HepG2 (cell line): Measurements from ENCODE around the gene MAP2K3. TPM values are rescaled to one million over a fixed set of nuclear protein-coding genes. Genes with fewer than 3 reads are reported as not detected.
A peak's percentile ranks its signal among the peaks of the same experiment; 100 is the strongest.

Experiments used
- ATAC-seq: fragments of 200-7000 bp; cut with Tn5 transposase; 3 replicates; pipeline ENCODE4 v1.9.1; 2020; ENCODE audit warnings: mild to moderate bottlenecking, moderate library complexity
- BruUV-seq: library from RNA; stranded (reverse); fragments of 400-500 nt; replicated peaks from 2 replicates; lab custom pipeline; 2021; lab: Mats Ljungman, UMichigan
- CTCF ChIA-PET: fragments of 300-600 bp; formaldehyde crosslinking; extraction: SDS; loops from one replicate; lab custom pipeline; 2021; ENCODE audit warnings: low total read pairs, inconsistent platforms, low intra/inter-chr PET ratio; lab: Yijun Ruan, JAX
- POLR2A ChIA-PET: fragments of 350-600 bp; sonication (Branson Sonifier 250); formaldehyde crosslinking; loops from one replicate; lab custom pipeline; 2020; ENCODE audit warnings: antibody characterized with exemption, inconsistent platforms; lab: Yijun Ruan, JAX
- DNase-seq: peaks from one replicate; pipeline ENCODE4 v3.0.0-alpha.2; 2015; ENCODE audit warnings: low spot score
- FAIRE-seq: peaks from 3 replicates; lab custom pipeline; 2011; peaks lifted over from hg19 to GRCh38; lab: Jason Lieb, UNC
- H2AFZ ChIP-seq: one replicate; pipeline ENCODE4 v1.6.1; 2011; ENCODE audit warnings: low read length, inconsistent platforms
- H3K27ac ChIP-seq: fragments of 300-600 bp; 3 replicates; pipeline ENCODE4 v1.8.0; 2011; ENCODE audit warnings: mixed run types, mild to moderate bottlenecking, mixed read lengths, low read length, inconsistent platforms; ENCODE audit not compliant: insufficient read depth; ENCODE audit errors: extremely low read length
- H3K27me3 ChIP-seq, 2 experiments: fragments of 200-600 bp in 1 of 2; 2 replicates in 1 of 2; 3 replicates in 1 of 2; pipeline versions ENCODE4 v1.6.0 to v1.8.0; 2011; ENCODE audit warnings: low read length in 2 of 2, mild to moderate bottlenecking in 2 of 2, moderate library complexity in 2 of 2, inconsistent platforms in 1 of 2; ENCODE audit not compliant: insufficient read depth in 2 of 2, control insufficient read depth in 1 of 2
- H3K36me3 ChIP-seq, 2 experiments: fragments of 200-600 bp in 1 of 2; replicated peaks in 1 of 2; 2 replicates in 1 of 2; 3 replicates in 1 of 2; pipeline versions ENCODE4 v1.5.1 to v1.8.0; 2011; ENCODE audit warnings: low read length in 2 of 2, inconsistent platforms in 1 of 2; ENCODE audit not compliant: insufficient read depth in 2 of 2, control insufficient read depth in 1 of 2
- H3K4me1 ChIP-seq: 2 replicates; pipeline ENCODE4 v1.5.1; 2012; ENCODE audit warnings: low read length, inconsistent platforms; ENCODE audit not compliant: insufficient read depth
- H3K4me2 ChIP-seq: 2 replicates; pipeline ENCODE4 v1.6.0; 2011; ENCODE audit warnings: low read depth, low read length, inconsistent platforms
- H3K4me3 ChIP-seq, 3 experiments: fragments of 200-600 bp in 1 of 3; sonication (generic), shearing (Covaris generic) in 1 of 3; replicated peaks in 1 of 3; 2 replicates each; pipeline ENCODE4 v1.5.1; 2011 to 2016; ENCODE audit warnings: low read length in 3 of 3, inconsistent platforms in 2 of 3, low read depth in 2 of 3, mild to moderate bottlenecking in 2 of 3, control low read depth in 1 of 3, mixed read lengths in 1 of 3; ENCODE audit not compliant: insufficient read depth in 1 of 3
- H3K79me2 ChIP-seq: one replicate; pipeline ENCODE4 v1.6.1; 2011; ENCODE audit warnings: low read length, inconsistent platforms; ENCODE audit not compliant: insufficient read depth
- H3K9ac ChIP-seq: 2 replicates; pipeline ENCODE4 v1.6.0; 2011; ENCODE audit warnings: mild to moderate bottlenecking, low read depth, low read length, inconsistent platforms; ENCODE audit not compliant: insufficient read depth
- H3K9me3 ChIP-seq: 2 replicates; pipeline ENCODE4 v1.5.1; 2012; ENCODE audit warnings: mild to moderate bottlenecking, low read length
- H4K20me1 ChIP-seq: 2 replicates; pipeline ENCODE4 v1.6.0; 2011; ENCODE audit warnings: inconsistent platforms, mild to moderate bottlenecking, low read length, moderate library complexity; ENCODE audit not compliant: insufficient read depth
- CEBPB ChIP-seq: IDR thresholded peaks from 2 replicates; pipeline ENCODE4 v1.6.1; 2011; ENCODE audit warnings: low read depth, low read length, improper control_type of control experiment, borderline replicate concordance
- GATAD2A ChIP-seq: IDR thresholded peaks from 2 replicates; pipeline ENCODE4 v1.6.1; 2016
- HMGA1 ChIP-seq: sonication (generic); formaldehyde crosslinking; conservative IDR thresholded peaks from 2 replicates; pipeline ENCODE4 v1.4.0; 2020; ENCODE audit warnings: missing genetic modification reagents
- ISX ChIP-seq: sonication (generic); formaldehyde crosslinking; conservative IDR thresholded peaks from 2 replicates; pipeline ENCODE4 v1.5.0; 2020; ENCODE audit warnings: missing genetic modification reagents
- KMT2B ChIP-seq: IDR thresholded peaks from 2 replicates; pipeline ENCODE4 v1.6.1; 2016; ENCODE audit warnings: missing genetic modification reagents, missing compliant biosample characterization
- MIXL1 ChIP-seq: IDR thresholded peaks from 2 replicates; pipeline ENCODE4 v1.6.1; 2016
- NRL ChIP-seq: sonication (generic); formaldehyde crosslinking; IDR thresholded peaks from 2 replicates; pipeline ENCODE4 v1.5.0; 2020; ENCODE audit warnings: missing genetic modification reagents, mild to moderate bottlenecking, moderate library complexity, borderline replicate concordance
- PHF21A ChIP-seq: sonication (generic); formaldehyde crosslinking; IDR thresholded peaks from 2 replicates; pipeline ENCODE4 v1.5.0; 2020; ENCODE audit warnings: mild to moderate bottlenecking, missing genetic modification reagents
- RELA ChIP-seq: sonication (generic); formaldehyde crosslinking; IDR thresholded peaks from 2 replicates; pipeline ENCODE4 v1.4.0; 2020; ENCODE audit warnings: missing genetic modification reagents
- TCF7L2 ChIP-seq: IDR thresholded peaks from 2 replicates; pipeline ENCODE4 v1.6.1; 2011; ENCODE audit warnings: mild to moderate bottlenecking, low read depth, low read length, moderate library complexity
- THYN1 ChIP-seq: sonication (generic); formaldehyde crosslinking; IDR thresholded peaks from 2 replicates; pipeline ENCODE4 v1.8.1; 2023; ENCODE audit warnings: low read depth, mild to moderate bottlenecking, moderate library complexity, missing genetic modification reagents, borderline replicate concordance
- ZNF33B ChIP-seq: sonication (generic); formaldehyde crosslinking; IDR thresholded peaks from 2 replicates; pipeline ENCODE4 v1.5.1; 2020; ENCODE audit warnings: mild to moderate bottlenecking, missing genetic modification reagents
- ZNF446 ChIP-seq: sonication (generic); formaldehyde crosslinking; IDR thresholded peaks from 2 replicates; pipeline ENCODE4 v1.5.0; 2020; ENCODE audit warnings: mild to moderate bottlenecking, missing genetic modification reagents
- ZNF550 ChIP-seq: sonication (generic); formaldehyde crosslinking; IDR thresholded peaks from 2 replicates; pipeline ENCODE4 v1.4.0; 2020; ENCODE audit warnings: mild to moderate bottlenecking, missing genetic modification reagents, borderline replicate concordance
- ZNF660 ChIP-seq: sonication (generic); formaldehyde crosslinking; IDR thresholded peaks from 2 replicates; pipeline ENCODE4 v1.5.1; 2020; ENCODE audit warnings: mild to moderate bottlenecking, low read depth, missing genetic modification reagents, borderline replicate concordance
- WGBS: methylation state at CpG from one replicate; pipeline ENCODE4 v1.1.6; 2017; ENCODE audit warnings: low lambda C conversion rate; 5-methylcytosine and 5-hydroxymethylcytosine counted together
- in situ Hi-C: cut with HindIII; loops from 2 replicates; pipeline ENCODE4 v1.10.0; 2017; ENCODE audit warnings: low pct_unique_long_range_greater_than_20kb; ENCODE audit not compliant: extremely low pct_ligation_motif_present
- intact Hi-C: fragments of 100-400 bp; cut with micrococcal nuclease; formaldehyde crosslinking; loops from one replicate; pipeline ENCODE4 v1.10.0; 2022; ENCODE audit not compliant: unreplicated experiment
- polyA plus RNA-seq, 8 experiments: library from polyadenylated mRNA; depleted of rRNA in 3 of 8; stranded (reverse) in 7 of 8; unstranded in 1 of 8; fragments of >200 nt; fragmentation: Illumina TruSeq in 4 of 8; extraction: Trizol in 4 of 8; gene quantifications; 2 replicates each; pipeline versions ENCODE4 v1.2.1 to v1.2.3, GENCODE V29; 2011 to 2016; ENCODE audit warnings: low read depth in 4 of 8, missing spikeins in 1 of 8, mixed read lengths in 1 of 8; ENCODE audit not compliant: insufficient read depth in 1 of 8
- total RNA-seq, 5 experiments: library from RNA; depleted of rRNA; stranded (reverse); fragments of >200 nt; fragmentation: Illumina TruSeq; extraction: Trizol; gene quantifications; 2 replicates each; pipeline ENCODE4 v1.2.3, GENCODE V29; 2016; ENCODE audit warnings: low read depth in 1 of 5
- TF ChIP-seq, protein P1 (sequence below): sonication (generic); formaldehyde crosslinking; conservative IDR thresholded peaks from 2 replicates; pipeline ENCODE4 v1.8.0; 2022; ENCODE audit warnings: low read depth, missing genetic modification reagents

Gene MAP2K3
- total and polyA plus RNA-seq, 2 of the 13 experiments (the other 11 are each of a cell fraction or from before 2014, with no cell fraction given): 20.5 to 27.4 TPM

DNA sequence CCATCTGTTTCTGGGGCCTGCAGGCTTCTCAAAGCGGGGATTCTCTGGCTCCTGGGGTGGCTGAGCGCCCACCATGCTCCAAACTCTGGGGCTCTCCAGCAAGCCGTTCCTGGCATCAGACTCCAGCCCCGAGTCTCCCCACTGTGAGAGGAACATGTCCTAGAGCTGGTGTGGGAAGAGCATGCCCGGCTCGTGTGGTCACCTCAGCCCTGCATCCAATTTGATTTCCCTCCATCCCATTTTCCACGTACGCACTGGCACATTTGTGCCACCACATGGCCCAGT lies 68.4 kb downstream of the MAP2K3 start (continued):
- no peak for TF ChIP-seq RELA

- Histone ChIP-seq H3K4me3 (no peak overlapping the region), H2AFZ (no peak overlapping the region), H3K4me2 (no peak overlapping the region), H3K4me1 (no peaks in the 10 kb centered on the region), H3K27me3 (peaks cover 3 to 7% of the 10 kb centered on the region in 2 experiments; a peak in 2 of 5 replicates), H3K9ac (no peak overlapping the region), H4K20me1 (no peaks in the 10 kb centered on the region), H3K27ac (no peak overlapping the region), H3K79me2 (no peaks in the 10 kb centered on the region), H3K36me3 (no peaks in the 10 kb centered on the region), H3K9me3 (no peaks in the 10 kb centered on the region)
- in situ Hi-C loops (no loop called here), intact Hi-C loops (no loop called here)
- ChIA-PET CTCF (no interaction called here), POLR2A (no interaction called here)
- 49% methylated on average over 10 of the region's 13 CpGs for WGBS
- FAIRE-seq: no peak
- no TSS peak for BruUV-seq
- no peak for TF ChIP-seq GATAD2A (CRISPR knock-in tag)
- TF ChIP-seq ISX (CRISPR knock-in tag): no peak
- no peak for TF ChIP-seq TCF7L2
- TF ChIP-seq ZNF446: no peak
- TF ChIP-seq ZNF33B (CRISPR knock-in tag): no peak
- peak; percentile 16; the same call in 1 of the 2 replicates for TF ChIP-seq CEBPB
- ATAC-seq: no peak
- DNase-seq: no peak
These were observed 69.0 kb downstream of the MAP2K3 start for GRCh38 chr17:21353326-21354010.

DNA sequence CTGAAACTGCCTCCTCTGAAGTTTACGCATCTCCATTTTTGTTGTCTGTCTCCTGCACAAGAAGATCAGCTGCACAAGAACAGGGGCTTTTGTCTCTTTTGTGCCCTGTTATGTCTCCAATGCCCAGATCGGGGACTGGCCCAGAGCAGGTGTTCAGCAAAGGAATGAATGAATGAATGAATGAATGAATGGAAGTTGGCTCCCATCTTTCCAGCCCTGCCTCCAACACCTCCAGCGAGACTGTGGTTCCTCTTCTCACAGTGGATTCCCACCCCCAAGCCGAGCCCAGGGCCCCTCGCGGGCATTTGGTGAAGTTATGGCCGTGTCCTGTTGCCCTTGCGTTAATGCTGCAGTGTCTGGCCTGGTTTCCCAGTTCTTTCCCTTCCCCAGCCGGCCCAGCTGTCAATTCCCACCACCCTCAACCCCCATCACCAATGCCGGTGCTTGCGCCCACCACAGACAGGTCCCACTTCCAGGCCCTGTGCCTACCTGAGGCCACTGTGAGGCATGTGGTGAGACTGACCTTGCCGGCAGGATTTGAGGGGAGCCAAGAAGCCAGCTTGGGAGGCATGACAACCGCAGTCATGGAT lies 70.4 kb downstream of the MAP2K3 start:
- Histone ChIP-seq H3K9me3 (no peaks in the 10 kb centered on the region), H3K27ac (no peak overlapping the region), H3K4me3 (no peak overlapping the region), H3K36me3 (no peaks in the 10 kb centered on the region), H3K4me1 (no peaks in the 10 kb centered on the region), H2AFZ (no peak overlapping the region), H3K4me2 (no peak overlapping the region), H4K20me1 (no peaks in the 10 kb centered on the region), H3K79me2 (no peaks in the 10 kb centered on the region), H3K9ac (no peak overlapping the region), H3K27me3 (peaks cover 3 to 13% of the 10 kb centered on the region in 2 experiments; a peak in 3 of 5 replicates)
- ChIA-PET CTCF (no interaction called here), POLR2A (no interaction called here)
- intact Hi-C loops (no loop called here), in situ Hi-C loops (no loop called here)
- WGBS: 64% methylated on average over 4 of the region's 13 CpGs
- FAIRE-seq (no peak), DNase-seq (no peak), ATAC-seq (no peak)
- no TSS peak for BruUV-seq
- no peak for TF ChIP-seq KMT2B (CRISPR knock-in tag)
- no peak for TF ChIP-seq NRL (CRISPR knock-in tag)
- TF ChIP-seq HMGA1 (CRISPR knock-in tag): no peak
- TF ChIP-seq ZNF550: no peak
- TF ChIP-seq ZNF660 (CRISPR knock-in tag): no peak
- TF ChIP-seq, protein P1, sequence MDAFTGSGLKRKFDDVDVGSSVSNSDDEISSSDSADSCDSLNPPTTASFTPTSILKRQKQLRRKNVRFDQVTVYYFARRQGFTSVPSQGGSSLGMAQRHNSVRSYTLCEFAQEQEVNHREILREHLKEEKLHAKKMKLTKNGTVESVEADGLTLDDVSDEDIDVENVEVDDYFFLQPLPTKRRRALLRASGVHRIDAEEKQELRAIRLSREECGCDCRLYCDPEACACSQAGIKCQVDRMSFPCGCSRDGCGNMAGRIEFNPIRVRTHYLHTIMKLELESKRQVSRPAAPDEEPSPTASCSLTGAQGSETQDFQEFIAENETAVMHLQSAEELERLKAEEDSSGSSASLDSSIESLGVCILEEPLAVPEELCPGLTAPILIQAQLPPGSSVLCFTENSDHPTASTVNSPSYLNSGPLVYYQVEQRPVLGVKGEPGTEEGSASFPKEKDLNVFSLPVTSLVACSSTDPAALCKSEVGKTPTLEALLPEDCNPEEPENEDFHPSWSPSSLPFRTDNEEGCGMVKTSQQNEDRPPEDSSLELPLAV (CRISPR knock-in tag): no peak
- no peak for TF ChIP-seq THYN1
- TF ChIP-seq PHF21A (CRISPR knock-in tag): no peak
- no peak for TF ChIP-seq MIXL1
